Neural cell (in vitro differentiated cells): ENCODE measurements around the gene TSPAN18. TPM values are rescaled to one million over a fixed set of nuclear protein-coding genes. Genes with fewer than 3 reads are reported as not detected.

Experiments
- H2AFZ ChIP-seq: fragments of 200-600, 300-800 bp; sonication (generic), shearing (Covaris generic); 2 replicates; pipeline ENCODE4 v1.6.0; 2014; ENCODE audit warnings: low read depth, mild to moderate bottlenecking, antibody characterized with exemption, low read length, moderate library complexity
- H3F3A ChIP-seq: fragments of 200-600 bp; shearing (Covaris generic); 2 replicates; pipeline ENCODE4 v1.6.1; 2016; ENCODE audit warnings: mild to moderate bottlenecking, moderate library complexity, mixed read lengths, antibody characterized with exemption, low read length; ENCODE audit not compliant: insufficient read depth, poor library complexity, severe bottlenecking
- H3K27ac ChIP-seq: fragments of 200-600, 300-800 bp; sonication (generic), shearing (Covaris generic); 2 replicates; pipeline ENCODE4 v1.5.1; 2014; ENCODE audit warnings: mild to moderate bottlenecking, low read length, moderate library complexity
- H3K27me3 ChIP-seq: fragments of 300-800, 200-600 bp; sonication (generic), shearing (Covaris generic); 2 replicates; pipeline ENCODE4 v1.6.0; 2014; ENCODE audit warnings: mild to moderate bottlenecking, low read depth, low read length, moderate library complexity; ENCODE audit not compliant: insufficient read depth
- H3K36me3 ChIP-seq: fragments of 300-800, 200-600 bp; sonication (generic), shearing (Covaris generic); 2 replicates; pipeline ENCODE4 v1.5.1; 2014; ENCODE audit warnings: mild to moderate bottlenecking, antibody characterized with exemption, low read length, moderate library complexity; ENCODE audit not compliant: insufficient read depth
- H3K4me2 ChIP-seq: fragments of 300-800, 200-600 bp; sonication (generic), shearing (Covaris generic); 2 replicates; pipeline ENCODE4 v1.6.0; 2014; ENCODE audit warnings: mild to moderate bottlenecking, low read length
- H3K4me3 ChIP-seq: fragments of 300-800, 200-600 bp; sonication (generic), shearing (Covaris generic); 2 replicates; pipeline ENCODE4 v1.5.1; 2014; ENCODE audit warnings: mild to moderate bottlenecking, low read length, moderate library complexity
- H3K79me2 ChIP-seq: fragments of 200-600 bp; shearing (Covaris generic); replicated peaks from 2 replicates; pipeline ENCODE4 v1.6.0; 2014; ENCODE audit warnings: mild to moderate bottlenecking, low read length, moderate library complexity; ENCODE audit not compliant: insufficient read depth
- H3K9ac ChIP-seq: fragments of 300-800, 200-600 bp; sonication (generic), shearing (Covaris generic); 2 replicates; pipeline ENCODE4 v1.6.1; 2016; ENCODE audit warnings: mild to moderate bottlenecking, low read length, mixed read lengths
- H3K9me2 ChIP-seq: fragments of 200-600 bp; shearing (Covaris generic); 2 replicates; pipeline ENCODE4 v1.6.1; 2016; ENCODE audit warnings: mild to moderate bottlenecking, low read length, mixed read lengths; ENCODE audit not compliant: insufficient read depth
- H3K9me3 ChIP-seq: fragments of 200-600, 300-800 bp; sonication (generic), shearing (Covaris generic); 2 replicates; pipeline ENCODE4 v1.6.1; 2016; ENCODE audit warnings: mild to moderate bottlenecking, mixed run types, low read length, moderate library complexity, mixed read lengths
- H4K20me1 ChIP-seq: fragments of 200-600 bp; shearing (Covaris generic); 2 replicates; pipeline ENCODE4 v1.6.1; 2016; ENCODE audit warnings: mild to moderate bottlenecking, mixed run types; ENCODE audit not compliant: insufficient read depth
- EP300 ChIP-seq: fragments of 450-650 bp; conservative IDR thresholded peaks from 2 replicates; pipeline ENCODE4 v1.6.1; 2014; ENCODE audit warnings: antibody characterized with exemption, mild to moderate bottlenecking, moderate library complexity; ENCODE audit not compliant: poor library complexity, severe bottlenecking
- EZH2 ChIP-seq: fragments of 200-600, 300-800 bp; shearing (Covaris generic), sonication (generic); IDR thresholded peaks from 2 replicates; pipeline ENCODE4 v1.6.1; 2014; ENCODE audit warnings: antibody characterized with exemption, low read length, borderline replicate concordance, mild to moderate bottlenecking; ENCODE audit not compliant: insufficient read depth, poor library complexity, severe bottlenecking
- MXI1 ChIP-seq: fragments of 450-650 bp; conservative IDR thresholded peaks from 2 replicates; pipeline ENCODE4 v1.6.1; 2014; ENCODE audit warnings: antibody characterized with exemption, mild to moderate bottlenecking; ENCODE audit not compliant: poor library complexity, severe bottlenecking
- POLR2AphosphoS5 ChIP-seq: IDR thresholded peaks from 2 replicates; pipeline ENCODE4 v1.6.1; 2012
- RAD21 ChIP-seq: fragments of 450-650 bp; conservative IDR thresholded peaks from 2 replicates; pipeline ENCODE4 v1.6.1; 2014; ENCODE audit warnings: antibody characterized with exemption, mild to moderate bottlenecking, moderate library complexity
- SMC3 ChIP-seq: fragments of 450-650 bp; conservative IDR thresholded peaks from 2 replicates; pipeline ENCODE4 v1.6.1; 2014; ENCODE audit warnings: antibody characterized with exemption, mild to moderate bottlenecking, moderate library complexity; ENCODE audit not compliant: poor library complexity
- TAF1 ChIP-seq: IDR thresholded peaks from 2 replicates; pipeline ENCODE4 v1.6.1; 2012; ENCODE audit warnings: low read depth
- polyA plus RNA-seq: library from polyadenylated mRNA; depleted of rRNA; stranded (reverse); fragments of >200 nt; gene quantifications from 2 replicates; pipeline ENCODE4 v1.2.3, GENCODE V29; 2014
- TF ChIP-seq, protein P1 (sequence below): fragments of 450-650 bp; IDR thresholded peaks from 2 replicates; pipeline ENCODE4 v1.5.1; 2014; ENCODE audit warnings: antibody characterized with exemption, mild to moderate bottlenecking, moderate library complexity; ENCODE audit not compliant: poor library complexity, severe bottlenecking
- TF ChIP-seq, protein P2 (sequence below): IDR thresholded peaks from 2 replicates; pipeline ENCODE4 v1.6.1; 2012; ENCODE audit warnings: borderline replicate concordance

The TSPAN18 gene
- polyA plus RNA-seq, 1 donor from 2014 or later = 8.4 TPM

DNA sequence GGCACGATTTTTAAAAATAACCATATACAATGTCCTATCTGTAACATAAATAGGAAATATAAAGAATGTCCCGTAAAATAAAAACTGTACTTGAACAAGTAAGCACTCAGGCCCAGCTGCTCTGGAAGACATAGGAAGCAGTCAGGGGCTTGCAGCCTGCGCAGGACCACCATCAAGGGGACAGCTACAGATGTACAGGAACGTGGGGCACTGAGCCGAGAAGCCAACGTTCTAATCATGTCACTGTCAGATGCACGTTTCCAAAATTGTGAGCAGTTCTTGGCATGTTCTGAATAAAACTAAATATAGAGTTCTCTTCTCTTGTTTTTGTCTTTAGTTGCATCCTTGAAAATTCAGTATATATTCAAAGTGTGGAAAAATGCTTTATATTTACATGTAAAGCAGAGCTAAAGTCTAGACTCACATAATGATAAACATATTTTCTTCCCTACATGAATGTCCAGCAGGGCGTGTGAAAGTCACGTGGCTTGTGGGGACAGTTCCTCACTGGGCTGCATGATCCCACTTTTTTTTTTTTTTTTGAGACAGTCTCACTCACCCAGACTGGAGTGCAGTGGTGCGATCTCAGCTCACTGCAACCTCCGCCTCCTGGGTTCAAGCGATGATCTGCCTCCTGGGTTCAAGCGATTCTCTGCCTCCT, 28.4 kb upstream of the TSPAN18 start:
- H3K27me3 ChIP-seq = no peaks in the 10 kb centered on the region
- TF ChIP-seq POLR2AphosphoS5 (no peak), EZH2 (no peak), EP300 (no peak), MXI1 (no peak), SMC3 (no peak), RAD21 (no peak), TAF1 (no peak)
- TF ChIP-seq, protein P1, sequence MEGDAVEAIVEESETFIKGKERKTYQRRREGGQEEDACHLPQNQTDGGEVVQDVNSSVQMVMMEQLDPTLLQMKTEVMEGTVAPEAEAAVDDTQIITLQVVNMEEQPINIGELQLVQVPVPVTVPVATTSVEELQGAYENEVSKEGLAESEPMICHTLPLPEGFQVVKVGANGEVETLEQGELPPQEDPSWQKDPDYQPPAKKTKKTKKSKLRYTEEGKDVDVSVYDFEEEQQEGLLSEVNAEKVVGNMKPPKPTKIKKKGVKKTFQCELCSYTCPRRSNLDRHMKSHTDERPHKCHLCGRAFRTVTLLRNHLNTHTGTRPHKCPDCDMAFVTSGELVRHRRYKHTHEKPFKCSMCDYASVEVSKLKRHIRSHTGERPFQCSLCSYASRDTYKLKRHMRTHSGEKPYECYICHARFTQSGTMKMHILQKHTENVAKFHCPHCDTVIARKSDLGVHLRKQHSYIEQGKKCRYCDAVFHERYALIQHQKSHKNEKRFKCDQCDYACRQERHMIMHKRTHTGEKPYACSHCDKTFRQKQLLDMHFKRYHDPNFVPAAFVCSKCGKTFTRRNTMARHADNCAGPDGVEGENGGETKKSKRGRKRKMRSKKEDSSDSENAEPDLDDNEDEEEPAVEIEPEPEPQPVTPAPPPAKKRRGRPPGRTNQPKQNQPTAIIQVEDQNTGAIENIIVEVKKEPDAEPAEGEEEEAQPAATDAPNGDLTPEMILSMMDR = no peak
- TF ChIP-seq, protein P2, sequence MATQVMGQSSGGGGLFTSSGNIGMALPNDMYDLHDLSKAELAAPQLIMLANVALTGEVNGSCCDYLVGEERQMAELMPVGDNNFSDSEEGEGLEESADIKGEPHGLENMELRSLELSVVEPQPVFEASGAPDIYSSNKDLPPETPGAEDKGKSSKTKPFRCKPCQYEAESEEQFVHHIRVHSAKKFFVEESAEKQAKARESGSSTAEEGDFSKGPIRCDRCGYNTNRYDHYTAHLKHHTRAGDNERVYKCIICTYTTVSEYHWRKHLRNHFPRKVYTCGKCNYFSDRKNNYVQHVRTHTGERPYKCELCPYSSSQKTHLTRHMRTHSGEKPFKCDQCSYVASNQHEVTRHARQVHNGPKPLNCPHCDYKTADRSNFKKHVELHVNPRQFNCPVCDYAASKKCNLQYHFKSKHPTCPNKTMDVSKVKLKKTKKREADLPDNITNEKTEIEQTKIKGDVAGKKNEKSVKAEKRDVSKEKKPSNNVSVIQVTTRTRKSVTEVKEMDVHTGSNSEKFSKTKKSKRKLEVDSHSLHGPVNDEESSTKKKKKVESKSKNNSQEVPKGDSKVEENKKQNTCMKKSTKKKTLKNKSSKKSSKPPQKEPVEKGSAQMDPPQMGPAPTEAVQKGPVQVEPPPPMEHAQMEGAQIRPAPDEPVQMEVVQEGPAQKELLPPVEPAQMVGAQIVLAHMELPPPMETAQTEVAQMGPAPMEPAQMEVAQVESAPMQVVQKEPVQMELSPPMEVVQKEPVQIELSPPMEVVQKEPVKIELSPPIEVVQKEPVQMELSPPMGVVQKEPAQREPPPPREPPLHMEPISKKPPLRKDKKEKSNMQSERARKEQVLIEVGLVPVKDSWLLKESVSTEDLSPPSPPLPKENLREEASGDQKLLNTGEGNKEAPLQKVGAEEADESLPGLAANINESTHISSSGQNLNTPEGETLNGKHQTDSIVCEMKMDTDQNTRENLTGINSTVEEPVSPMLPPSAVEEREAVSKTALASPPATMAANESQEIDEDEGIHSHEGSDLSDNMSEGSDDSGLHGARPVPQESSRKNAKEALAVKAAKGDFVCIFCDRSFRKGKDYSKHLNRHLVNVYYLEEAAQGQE = no peak

DNA sequence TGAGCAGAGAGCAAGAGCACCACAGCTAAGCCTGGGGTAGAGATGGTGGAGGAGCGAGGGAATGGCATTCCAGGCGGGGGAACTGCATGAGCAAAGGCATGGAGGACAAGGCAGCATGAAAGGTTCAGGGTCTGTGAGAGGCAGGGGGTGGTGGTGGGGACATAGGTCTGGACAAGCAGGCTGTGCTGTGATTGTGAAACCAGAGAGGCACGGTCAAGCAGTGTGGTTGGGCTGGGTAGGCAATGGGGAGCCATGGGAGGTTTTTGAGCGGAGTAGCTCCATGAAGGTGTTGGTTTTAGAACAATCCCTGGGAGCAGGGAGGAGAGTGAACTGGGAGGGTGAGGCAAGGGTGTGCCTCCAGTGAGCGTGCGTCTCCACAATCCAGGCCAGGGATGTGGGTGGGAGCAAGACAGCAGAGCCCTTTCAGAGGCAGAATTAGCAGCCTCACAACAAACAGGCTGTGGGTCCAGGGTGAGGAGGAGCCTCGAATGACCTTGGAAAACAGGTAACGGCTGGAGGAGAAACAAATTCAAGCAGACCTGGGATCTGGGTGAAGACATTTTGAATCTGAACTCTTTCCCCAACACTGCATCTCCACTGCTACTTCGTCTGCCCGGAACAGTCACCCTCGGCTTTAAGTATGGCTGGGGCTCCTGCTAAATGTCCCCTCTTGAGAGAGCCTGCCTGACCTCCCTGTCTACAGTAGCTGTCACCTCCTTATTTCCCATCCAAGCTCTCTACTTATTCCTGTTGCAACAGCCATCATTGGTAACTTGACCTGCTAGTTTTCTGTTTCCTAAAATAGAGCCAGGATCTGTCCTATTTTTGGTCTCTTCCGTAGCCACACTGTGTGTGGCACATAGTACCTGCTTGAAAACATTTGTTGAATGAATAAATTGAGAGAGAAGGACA, 27.0 kb upstream of the TSPAN18 start:
- Histone ChIP-seq H3K27ac (no peak overlapping the region), H3K9me3 (no peaks in the 10 kb centered on the region)
- TF ChIP-seq, protein P1 = no peak
- TF ChIP-seq SMC3 = no peak
- TF ChIP-seq, protein P2 = no peak
- no peak for TF ChIP-seq EZH2
- TF ChIP-seq POLR2AphosphoS5 = no peak
- TF ChIP-seq EP300 = no peak

More for the DNA sequence above, 28.4 kb upstream of the TSPAN18 start:
- no peak overlapping the region for H3K27ac ChIP-seq
- no peak overlapping the region for H3K9ac ChIP-seq
- H3K9me2 ChIP-seq = no peaks in the 10 kb centered on the region
- no peaks in the 10 kb centered on the region for H3K79me2 ChIP-seq
- H2AFZ ChIP-seq = no peak overlapping the region
- H4K20me1 ChIP-seq = no peaks in the 10 kb centered on the region
- H3K4me3 ChIP-seq = no peak overlapping the region
- H3K4me2 ChIP-seq = no peak overlapping the region
- no peaks in the 10 kb centered on the region for H3F3A ChIP-seq
- H3K36me3 ChIP-seq = no peaks in the 10 kb centered on the region
- no peaks in the 10 kb centered on the region for H3K9me3 ChIP-seq

More for the DNA sequence above, 27.0 kb upstream of the TSPAN18 start:
- no peaks in the 10 kb centered on the region for H3K27me3 ChIP-seq
- no peak overlapping the region for H3K4me2 ChIP-seq
- H3K4me3 ChIP-seq = no peak overlapping the region
- no peaks in the 10 kb centered on the region for H3K9me2 ChIP-seq
- H2AFZ ChIP-seq = no peak overlapping the region
- no peaks in the 10 kb centered on the region for H4K20me1 ChIP-seq
- no peak overlapping the region for H3K9ac ChIP-seq
- no peaks in the 10 kb centered on the region for H3K79me2 ChIP-seq
- H3F3A ChIP-seq = no peaks in the 10 kb centered on the region
- no peaks in the 10 kb centered on the region for H3K36me3 ChIP-seq
